Embryonic facial prominence (tissue), 1 donor: Measurements from ENCODE around the gene NOTCH4.
"Not testable (repeated sequence)": the region's sequence is repeated elsewhere in the genome, so short reads cannot be mapped to it uniquely, and the experiment has no call there.

Experiments
- DNase-seq: peaks from one replicate; pipeline ENCODE4 v3.0.0-alpha.2; 2016; ENCODE audit errors: extremely low spot score

The NOTCH4 gene

GRCh38 chr6:32193096-32193495, 30.8 kb downstream of the NOTCH4 start:
- not testable (repeated sequence) for DNase-seq

GRCh38 chr6:32192608-32193039, 31.2 kb downstream of the NOTCH4 start, which contains the start of gene GPSM3:
GPSM3 (minus strand) TSS chr6:32192643; CDS start chr6:32192513, 130 bp downstream.
- no peak for DNase-seq

- no peak for DNase-seq
These were observed 31.9 kb downstream of the NOTCH4 start for GRCh38 chr6:32191696-32192607.

GRCh38 chr6:32190911-32191677, 32.8 kb downstream of the NOTCH4 start:
- DNase-seq: no peak

GRCh38 chr6:32190054-32190851, 33.6 kb downstream of the NOTCH4 start, which contains the start of gene PBX2:
PBX2 (minus strand) TSS chr6:32190202; CDS start chr6:32189915, 287 bp downstream.
- DNase-seq: peak; percentile 95

GRCh38 chr6:32189742-32190053, 34.2 kb downstream of the NOTCH4 start:
- DNase-seq: no peak

- no peak for DNase-seq
These were observed 34.7 kb downstream of the NOTCH4 start for GRCh38 chr6:32189069-32189741.

- DNase-seq: no peak
These were observed 35.3 kb downstream of the NOTCH4 start for GRCh38 chr6:32188381-32189068.

GRCh38 chr6:32187725-32188380, 36.0 kb downstream of the NOTCH4 start:
- DNase-seq: not testable (repeated sequence)

GRCh38 chr6:32187009-32187709, 36.7 kb downstream of the NOTCH4 start:
- no peak for DNase-seq

GRCh38 chr6:32186151-32186840, 37.6 kb downstream of the NOTCH4 start:
- not testable (repeated sequence) for DNase-seq

GRCh38 chr6:32185681-32186131, 38.2 kb downstream of the NOTCH4 start:
- not testable (repeated sequence) for DNase-seq

GRCh38 chr6:32184084-32184640, 39.7 kb downstream of the NOTCH4 start, which contains the start of gene AGER:
AGER (minus strand) TSS chr6:32184253; CDS start chr6:32184222, 31 bp downstream.
- no peak for DNase-seq

GRCh38 chr6:32183483-32184083, 40.3 kb downstream of the NOTCH4 start:
- DNase-seq: no peak

GRCh38 chr6:32183030-32183429, 40.8 kb downstream of the NOTCH4 start:
- DNase-seq: no peak

- no peak for DNase-seq
These were observed 41.3 kb downstream of the NOTCH4 start for GRCh38 chr6:32182555-32182981.

- DNase-seq: no peak
These were observed 41.8 kb downstream of the NOTCH4 start for GRCh38 chr6:32181915-32182529.
